ENCODE measurements around the gene POLR3K.

Gene POLR3K

GRCh38 chr16:53346-54236, at the start of gene POLR3K, which contains the start of gene SNRNP25:
POLR3K (minus strand) TSS chr16:53608; CDS start chr16:53586, 22 bp downstream.
SNRNP25 (plus strand) TSS chr16:53828; CDS start chr16:54017, 189 bp downstream.
- H3K27ac ChIP-seq = peak within 1 kb of the TSS; percentile 95

GRCh38 chr16:102060-102855, 48.9 kb upstream of the POLR3K start:
- TF ChIP-seq CTCF (conservative IDR thresholded peaks at IDR 0.05) = no peak
- TF ChIP-seq ZFX (IDR thresholded peaks at IDR 0.05) = no peak

More at GRCh38 chr16:53346-54236, at the start of gene POLR3K, which contains the start of gene SNRNP25:
- TF ChIP-seq ZFX (IDR thresholded peaks at IDR 0.05) (peak; percentile 45; the same call in 1 of the 2 replicates), CTCF (conservative IDR thresholded peaks at IDR 0.05) (no peak)

GRCh38 chr16:101586-101985, 48.2 kb upstream of the POLR3K start:
- TF ChIP-seq ZFX (IDR thresholded peaks at IDR 0.05) (no peak), CTCF (conservative IDR thresholded peaks at IDR 0.05) (no peak)
- H3K27ac ChIP-seq = no peak overlapping the region

More at GRCh38 chr16:102060-102855, 48.9 kb upstream of the POLR3K start:
- H3K27ac ChIP-seq = no peak overlapping the region

- TF ChIP-seq ZFX (IDR thresholded peaks at IDR 0.05) (no peak), CTCF (conservative IDR thresholded peaks at IDR 0.05) (no peak)
- H3K27ac ChIP-seq = no peak overlapping the region
Measured at GRCh38 chr16:100989-101388, 47.6 kb upstream of the POLR3K start.

GRCh38 chr16:97822-98221, 44.4 kb upstream of the POLR3K start:
- no peak overlapping the region for H3K27ac ChIP-seq
- TF ChIP-seq ZFX (IDR thresholded peaks at IDR 0.05) (no peak), CTCF (conservative IDR thresholded peaks at IDR 0.05) (no peak)

- TF ChIP-seq CTCF (conservative IDR thresholded peaks at IDR 0.05) (peak; percentile 98), ZFX (IDR thresholded peaks at IDR 0.05) (no peak)
- H3K27ac ChIP-seq = no peak overlapping the region
Measured at GRCh38 chr16:96935-97381, 43.5 kb upstream of the POLR3K start.
